ENCODE results near the gene TRAPPC3.

GRCh38 chr1:36159614-36160387, 10.5 kb upstream of the TRAPPC3 start:
- TF ChIP-seq CTCF (IDR thresholded peaks at IDR 0.05) (no peak), POLR2A (IDR thresholded peaks at IDR 0.05) (no peak)
